B cell (primary cell): ENCODE measurements around the gene WDR75. TPM values are rescaled to one million over a fixed set of nuclear protein-coding genes. Genes with fewer than 3 reads are reported as not detected.

ENCODE experiments used
- ATAC-seq: fragments of 200-7000 bp; cut with Tn5 transposase; one replicate; pipeline ENCODE4 v1.10.0; 2021; ENCODE audit warnings: low read depth, mild to moderate bottlenecking, moderate number of reproducible peaks, moderate library complexity
- CTCF ChIA-PET: fragments of 350-600 bp; sonication (Branson Sonifier 250); formaldehyde crosslinking; loops from one replicate; lab custom pipeline; 2021; ENCODE audit warnings: antibody characterized with exemption, inconsistent platforms; lab: Charles Lee
- POLR2A ChIA-PET: fragments of 350-600 bp; sonication (Branson Sonifier 250); formaldehyde crosslinking; loops from one replicate; lab custom pipeline; 2021; ENCODE audit warnings: antibody characterized with exemption; lab: Charles Lee
- DNase-seq: peaks from one replicate; pipeline ENCODE4 v3.0.0; 2013
- H2AFZ ChIP-seq: 2 replicates; pipeline ENCODE4 v1.6.1; 2012; ENCODE audit warnings: mild to moderate bottlenecking, low read depth, low read length; ENCODE audit not compliant: insufficient read depth, poor library complexity, severe bottlenecking
- H3K27ac ChIP-seq, 2 donors: 1 replicate in 1 of 2; 2 replicates in 1 of 2; pipeline ENCODE4 v1.5.1; 2012 to 2013; ENCODE audit warnings: low read length in 2 of 2, mild to moderate bottlenecking in 2 of 2, moderate library complexity in 1 of 2
- H3K27me3 ChIP-seq, 4 experiments: fragments of 200-600 bp in 1 of 4; sonication (generic) in 1 of 4; replicated peaks in 1 of 4; 1 replicate in 2 of 4; 2 replicates in 2 of 4; pipeline versions ENCODE4 v1.6.1 to v1.7.0; 2013 to 2016; ENCODE audit warnings: low read length in 3 of 4, mild to moderate bottlenecking in 2 of 4, mixed read lengths in 1 of 4, moderate library complexity in 1 of 4; ENCODE audit not compliant: insufficient read depth in 4 of 4, control insufficient read depth in 3 of 4; ENCODE audit errors: control extremely low read depth in 1 of 4
- H3K36me3 ChIP-seq, 2 experiments: replicated peaks in 1 of 2; 1 replicate in 1 of 2; 2 replicates in 1 of 2; pipeline versions ENCODE4 v1.6.1 to v1.7.1; 2013; ENCODE audit warnings: low read length in 1 of 2; ENCODE audit not compliant: insufficient read depth in 2 of 2, control insufficient read depth in 1 of 2; ENCODE audit errors: control extremely low read depth in 1 of 2, extremely low read depth in 1 of 2
- H3K4me1 ChIP-seq, 2 donors: fragments of 200-600 bp in 1 of 2; sonication (generic) in 1 of 2; 1 replicate in 1 of 2; 2 replicates in 1 of 2; pipeline versions ENCODE4 v1.5.1 to v1.6.1; 2013 to 2017; ENCODE audit warnings: low read length in 2 of 2; ENCODE audit not compliant: control insufficient read depth in 2 of 2, insufficient read depth in 2 of 2
- H3K4me2 ChIP-seq: replicated peaks from 2 replicates; pipeline ENCODE3; 2012; ENCODE audit warnings: mild to moderate bottlenecking, low read depth, low read length; ENCODE audit not compliant: poor library complexity, severe bottlenecking
- H3K4me3 ChIP-seq, 5 experiments: fragments of 200-600 bp in 1 of 5; sonication (generic) in 1 of 5; 1 replicate in 3 of 5; 2 replicates in 2 of 5; pipeline versions ENCODE4 v1.5.1 to v1.7.0; 2011 to 2016; ENCODE audit warnings: low read length in 4 of 5, mild to moderate bottlenecking in 4 of 5, low read depth in 2 of 5, control low read depth in 1 of 5, moderate library complexity in 1 of 5; ENCODE audit not compliant: insufficient read depth in 1 of 5; ENCODE audit errors: control extremely low read depth in 1 of 5, extremely low read depth in 1 of 5
- H3K79me2 ChIP-seq: fragments of 200-600 bp; sonication (generic); one replicate; pipeline ENCODE4 v1.6.0; 2016; ENCODE audit warnings: low read length; ENCODE audit not compliant: control insufficient read depth, insufficient read depth
- H3K9ac ChIP-seq: fragments of 200-600 bp; sonication (generic); 2 replicates; pipeline ENCODE4 v1.6.1; 2017; ENCODE audit warnings: mild to moderate bottlenecking, low read length, moderate library complexity
- H3K9me3 ChIP-seq, 3 donors: one replicate each; pipeline versions ENCODE4 v1.6.1 to v1.7.1; 2013; ENCODE audit warnings: low read length in 2 of 3; ENCODE audit not compliant: control insufficient read depth in 2 of 3, insufficient read depth in 1 of 3; ENCODE audit errors: control extremely low read depth in 1 of 3
- H4K20me1 ChIP-seq: 2 replicates; pipeline ENCODE4 v1.6.0; 2012; ENCODE audit warnings: mild to moderate bottlenecking, low read length; ENCODE audit not compliant: insufficient read depth, control insufficient read depth, poor library complexity, severe bottlenecking
- H3K27ac Mint-ChIP-seq: one replicate; pipeline ENCODE4 v1.8.0; 2021; ENCODE audit warnings: mixed read lengths
- H3K27me3 Mint-ChIP-seq: one replicate; pipeline ENCODE4 v1.8.0; 2021; ENCODE audit warnings: mixed read lengths
- H3K4me1 Mint-ChIP-seq: one replicate; pipeline ENCODE4 v1.8.0; 2021; ENCODE audit warnings: mixed read lengths
- H3K4me3 Mint-ChIP-seq: one replicate; pipeline ENCODE4 v1.8.0; 2021; ENCODE audit warnings: mixed read lengths
- H3K9me3 Mint-ChIP-seq: one replicate; pipeline ENCODE4 v1.8.0; 2022; ENCODE audit warnings: mixed read lengths; ENCODE audit not compliant: insufficient read depth
- EZH2 ChIP-seq: IDR thresholded peaks from 2 replicates; pipeline ENCODE4 v1.6.1; 2012; ENCODE audit warnings: borderline replicate concordance, low read depth, mild to moderate bottlenecking, moderate library complexity, low read length; ENCODE audit not compliant: insufficient read depth, poor library complexity, severe bottlenecking
- WGBS: methylation state at CpG from one replicate; pipeline ENCODE4 v1.1.5; 2013; ENCODE audit warnings: missing lambda C conversion rate; ENCODE audit not compliant: insufficient coverage; 5-methylcytosine and 5-hydroxymethylcytosine counted together
- intact Hi-C: fragments of 100-400 bp; cut with micrococcal nuclease; formaldehyde crosslinking; loops from one replicate; pipeline ENCODE4 v1.10.0; 2022
- polyA plus RNA-seq: library from polyadenylated mRNA; depleted of rRNA; stranded (reverse); fragments of >200 nt; gene quantifications from 2 replicates; pipeline ENCODE4 v1.2.3, GENCODE V29; 2012
- total RNA-seq, 2 donors: library from RNA; stranded (reverse); fragments of 120-200 nt in 1 of 2; gene quantifications; 1 replicate in 1 of 2; 2 replicates in 1 of 2; pipeline versions ENCODE4 v1.2.3 to v1.2.4, GENCODE V29; 2013 to 2022
- TF ChIP-seq, protein P1 (sequence below): fragments of 200-600 bp; IDR thresholded peaks from one replicate; pipeline ENCODE4 v1.8.0; 2022; ENCODE audit warnings: antibody characterized with exemption, mild to moderate bottlenecking

WDR75 gene
- total and polyA plus RNA-seq, 2 donors (not counting 1 experiment from before 2014, with no cell fraction given) = 17.6 to 51.2 TPM

DNA sequence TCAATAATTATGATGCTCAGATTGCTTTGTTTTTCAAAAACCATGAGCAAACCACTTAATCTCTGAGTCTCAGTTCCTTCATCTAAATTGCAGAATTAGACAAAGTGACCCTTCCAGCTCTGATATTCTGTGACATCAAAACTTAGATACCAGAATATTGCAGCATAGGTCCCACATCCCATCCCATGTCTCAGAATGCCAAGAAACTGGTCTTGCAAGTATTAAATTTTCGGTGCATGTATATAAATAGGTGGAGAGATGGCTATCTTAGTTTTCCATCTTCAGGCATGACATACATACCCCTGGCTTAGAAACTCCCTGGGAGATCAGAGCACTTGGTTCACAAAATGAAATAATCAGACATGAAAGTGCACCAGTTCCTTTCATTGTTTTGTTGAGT is 39.8 kb downstream of the WDR75 start:
- Histone ChIP-seq H3K4me1 (no peaks in the 10 kb centered on the region), H3K36me3 (no peaks in the 10 kb centered on the region), H2AFZ (no peak overlapping the region), H3K9ac (no peak overlapping the region), H4K20me1 (no peaks in the 10 kb centered on the region), H3K4me2 (no peak overlapping the region), H3K27me3 (no peaks in the 10 kb centered on the region), H3K9me3 (no peaks in the 10 kb centered on the region), H3K27ac (no peak overlapping the region), H3K4me3 (no peak overlapping the region), H3K79me2 (no peaks in the 10 kb centered on the region)
- no peaks in the 10 kb centered on the region for H3K27me3 Mint-ChIP-seq
- no peaks in the 10 kb centered on the region for H3K9me3 Mint-ChIP-seq
- ATAC-seq (no peak), DNase-seq (no peak)
- intact Hi-C loops = no loop called here
- no peak for TF ChIP-seq EZH2
- TF ChIP-seq, protein P1, sequence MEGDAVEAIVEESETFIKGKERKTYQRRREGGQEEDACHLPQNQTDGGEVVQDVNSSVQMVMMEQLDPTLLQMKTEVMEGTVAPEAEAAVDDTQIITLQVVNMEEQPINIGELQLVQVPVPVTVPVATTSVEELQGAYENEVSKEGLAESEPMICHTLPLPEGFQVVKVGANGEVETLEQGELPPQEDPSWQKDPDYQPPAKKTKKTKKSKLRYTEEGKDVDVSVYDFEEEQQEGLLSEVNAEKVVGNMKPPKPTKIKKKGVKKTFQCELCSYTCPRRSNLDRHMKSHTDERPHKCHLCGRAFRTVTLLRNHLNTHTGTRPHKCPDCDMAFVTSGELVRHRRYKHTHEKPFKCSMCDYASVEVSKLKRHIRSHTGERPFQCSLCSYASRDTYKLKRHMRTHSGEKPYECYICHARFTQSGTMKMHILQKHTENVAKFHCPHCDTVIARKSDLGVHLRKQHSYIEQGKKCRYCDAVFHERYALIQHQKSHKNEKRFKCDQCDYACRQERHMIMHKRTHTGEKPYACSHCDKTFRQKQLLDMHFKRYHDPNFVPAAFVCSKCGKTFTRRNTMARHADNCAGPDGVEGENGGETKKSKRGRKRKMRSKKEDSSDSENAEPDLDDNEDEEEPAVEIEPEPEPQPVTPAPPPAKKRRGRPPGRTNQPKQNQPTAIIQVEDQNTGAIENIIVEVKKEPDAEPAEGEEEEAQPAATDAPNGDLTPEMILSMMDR = no peak
- no peaks in the 10 kb centered on the region for H3K4me1 Mint-ChIP-seq
- CTCF ChIA-PET = interaction anchor here (0.8 kb wide), 1 partner anchor 41 kb away, joined by 3 read pairs; no protein-coding TSS in a partner anchor
- H3K4me3 Mint-ChIP-seq = no peak overlapping the region
- POLR2A ChIA-PET = no interaction called here
- whole genome bisulfite sequencing = no CpG with 5 or more reads among the region's 1 CpG
- no peak overlapping the region for H3K27ac Mint-ChIP-seq

DNA sequence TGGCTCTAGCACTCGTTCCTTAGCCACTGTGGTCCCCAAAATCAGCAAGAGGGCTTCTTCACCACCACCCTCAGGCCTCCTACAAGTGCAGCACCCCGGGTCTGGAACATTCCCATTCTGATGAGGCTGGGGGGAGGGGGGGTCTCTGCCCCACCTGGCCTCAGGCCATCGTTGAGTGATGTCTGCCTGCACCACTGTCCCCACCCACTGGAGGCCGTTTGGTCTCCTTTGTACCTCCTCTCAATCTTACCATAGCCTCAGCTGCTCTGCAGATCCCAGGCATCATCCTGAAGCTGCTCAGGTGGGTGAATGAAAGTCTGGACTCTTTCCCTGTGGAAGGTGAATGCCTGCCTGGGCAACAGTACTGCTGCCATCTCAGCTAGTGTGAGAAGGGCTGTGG is 42.3 kb downstream of the WDR75 start:
- no peaks in the 10 kb centered on the region for H3K4me1 Mint-ChIP-seq

More for the DNA sequence above, 42.3 kb downstream of the WDR75 start:
- no peaks in the 10 kb centered on the region for H3K79me2 ChIP-seq
- H3K27ac ChIP-seq = no peak overlapping the region
- Mint-ChIP-seq H3K9me3 (no peaks in the 10 kb centered on the region), H3K27me3 (no peaks in the 10 kb centered on the region), H3K27ac (no peak overlapping the region), H3K4me3 (no peak overlapping the region)
- H3K4me2 ChIP-seq = no peak overlapping the region
- no CpG with 5 or more reads among the region's 4 CpGs for WGBS
- intact Hi-C loops = no loop called here
- H4K20me1 ChIP-seq = no peaks in the 10 kb centered on the region
- H3K4me3 ChIP-seq = no peak overlapping the region
- H3K27me3 ChIP-seq = no peaks in the 10 kb centered on the region
- no peaks in the 10 kb centered on the region for H3K9me3 ChIP-seq
- H3K4me1 ChIP-seq = no peaks in the 10 kb centered on the region
- ChIA-PET POLR2A (no interaction called here), CTCF (no interaction called here)
- no peak overlapping the region for H3K9ac ChIP-seq
- no peaks in the 10 kb centered on the region for H3K36me3 ChIP-seq
- no peak for TF ChIP-seq EZH2
- TF ChIP-seq, protein P1 = no peak
- DNase-seq = no peak
- no peak overlapping the region for H2AFZ ChIP-seq
- no peak for ATAC-seq
